GM23338 (cell line): ENCODE results near the gene HRH2. TPM values are rescaled to one million over a fixed set of nuclear protein-coding genes. Genes with fewer than 3 reads are reported as not detected.

Experiments
- ATAC-seq: fragments of 200-7000 bp; cut with Tn5 transposase; 3 replicates; pipeline ENCODE4 v1.9.1; 2020
- DNase-seq: peaks from one replicate; pipeline ENCODE4 v3.0.0-alpha.2; 2015; ENCODE audit warnings: low spot score
- H2AFZ ChIP-seq: fragments of 200-600 bp; sonication (generic); 2 replicates; pipeline ENCODE4 v1.8.0; 2016; ENCODE audit warnings: antibody characterized with exemption, mild to moderate bottlenecking, moderate library complexity
- H3F3A ChIP-seq: fragments of 200-600 bp; sonication (generic); replicated peaks from 2 replicates; pipeline ENCODE4 v1.8.0; 2017; ENCODE audit warnings: antibody characterized with exemption, mixed run types, low read depth
- H3K27ac ChIP-seq: fragments of 200-600 bp; sonication (generic); 2 replicates; pipeline ENCODE4 v1.6.1; 2016; ENCODE audit warnings: low read depth
- H3K27me3 ChIP-seq: fragments of 200-600 bp; sonication (generic); 2 replicates; pipeline ENCODE4 v1.8.0; 2016; ENCODE audit warnings: mild to moderate bottlenecking, mixed run types, moderate library complexity; ENCODE audit not compliant: insufficient read depth
- H3K36me3 ChIP-seq: fragments of 200-600 bp; sonication (generic); 2 replicates; pipeline ENCODE4 v1.8.0; 2016; ENCODE audit warnings: mild to moderate bottlenecking; ENCODE audit not compliant: insufficient read depth
- H3K4me1 ChIP-seq: fragments of 200-600 bp; sonication (generic); 2 replicates; pipeline ENCODE4 v1.8.0; 2016; ENCODE audit warnings: mild to moderate bottlenecking, moderate library complexity; ENCODE audit not compliant: insufficient read depth
- H3K4me2 ChIP-seq: fragments of 200-600 bp; sonication (generic); 2 replicates; pipeline ENCODE4 v1.7.1; 2017; ENCODE audit warnings: mixed run types
- H3K4me3 ChIP-seq: fragments of 200-600 bp; sonication (generic); 2 replicates; pipeline ENCODE4 v1.6.1; 2016; ENCODE audit warnings: mixed run types
- H3K79me2 ChIP-seq: fragments of 200-600 bp; sonication (generic); replicated peaks from 2 replicates; pipeline ENCODE4 v1.8.0; 2017; ENCODE audit warnings: mild to moderate bottlenecking; ENCODE audit not compliant: insufficient read depth
- H3K9me2 ChIP-seq: fragments of 200-600 bp; sonication (generic); 2 replicates; pipeline ENCODE4 v1.8.0; 2017; ENCODE audit not compliant: insufficient read depth
- H4K20me1 ChIP-seq: fragments of 200-600 bp; sonication (generic); replicated peaks from 2 replicates; pipeline ENCODE4 v1.8.0; 2017; ENCODE audit warnings: mild to moderate bottlenecking; ENCODE audit not compliant: insufficient read depth
- H3K27ac Mint-ChIP-seq: 2 replicates; pipeline ENCODE4 v1.8.0; 2020; ENCODE audit warnings: inconsistent platforms, mild to moderate bottlenecking, moderate library complexity, mixed read lengths
- H3K27me3 Mint-ChIP-seq: 3 replicates; pipeline ENCODE4 v1.8.0; 2022; ENCODE audit warnings: low read depth, mild to moderate bottlenecking, moderate library complexity, mixed read lengths, inconsistent platforms; ENCODE audit not compliant: insufficient read depth, poor library complexity
- H3K36me3 Mint-ChIP-seq: 3 replicates; pipeline ENCODE4 v1.8.0; 2021; ENCODE audit warnings: low read depth, mild to moderate bottlenecking, inconsistent platforms, moderate library complexity, mixed read lengths
- H3K4me1 Mint-ChIP-seq: 3 replicates; pipeline ENCODE4 v1.8.0; 2020; ENCODE audit warnings: mild to moderate bottlenecking, inconsistent platforms, mixed read lengths
- H3K4me3 Mint-ChIP-seq: 3 replicates; pipeline ENCODE4 v1.8.0; 2021; ENCODE audit warnings: moderate library complexity, mild to moderate bottlenecking, inconsistent platforms, mixed read lengths
- H3K9me3 Mint-ChIP-seq: 3 replicates; pipeline ENCODE4 v1.8.0; 2020; ENCODE audit warnings: moderate library complexity, mild to moderate bottlenecking, inconsistent platforms, mixed read lengths
- CREB1 ChIP-seq: fragments of 250-450 bp; sonication (Bioruptor Pico); IDR thresholded peaks from 2 replicates; pipeline ENCODE4 v1.5.0; 2020; ENCODE audit warnings: low read depth, mild to moderate bottlenecking, moderate library complexity
- CTCF ChIP-seq, 2 experiments: fragments of 200-600 bp in 1 of 2; sonication (generic) in 1 of 2; conservative IDR thresholded peaks; 2 replicates each; pipeline versions ENCODE4 v1.5.1 to v1.6.1; 2016 to 2017; ENCODE audit warnings: antibody characterized with exemption in 2 of 2, low read depth in 2 of 2, mild to moderate bottlenecking in 2 of 2, moderate library complexity in 1 of 2
- ETS1 ChIP-seq: IDR thresholded peaks from 2 replicates; pipeline ENCODE4 v1.6.1; 2016; ENCODE audit warnings: antibody characterized with exemption
- EZH2 ChIP-seq: fragments of 200-600 bp; sonication (generic); IDR thresholded peaks from one replicate; pipeline ENCODE4 v1.8.0; 2017; ENCODE audit warnings: antibody characterized with exemption, mild to moderate bottlenecking, low read depth; ENCODE audit not compliant: unreplicated experiment
- POLR2AphosphoS5 ChIP-seq: IDR thresholded peaks from 2 replicates; pipeline ENCODE4 v1.6.1; 2016; ENCODE audit warnings: antibody characterized with exemption, low read depth
- REST ChIP-seq: IDR thresholded peaks from one replicate; pipeline ENCODE4 v1.6.1; 2018; ENCODE audit warnings: antibody characterized with exemption; ENCODE audit not compliant: unreplicated experiment
- STAT1 ChIP-seq: IDR thresholded peaks from one replicate; pipeline ENCODE4 v1.6.1; 2016; ENCODE audit warnings: antibody characterized with exemption; ENCODE audit not compliant: unreplicated experiment
- ZNF114 ChIP-seq: fragments of 250-450 bp; sonication (Bioruptor Pico); IDR thresholded peaks from 2 replicates; pipeline ENCODE4 v1.5.0; 2020; ENCODE audit warnings: mild to moderate bottlenecking, moderate library complexity
- ZNF462 ChIP-seq: fragments of 250-450 bp; sonication (Bioruptor Pico); IDR thresholded peaks from 2 replicates; pipeline ENCODE4 v1.5.0; 2020; ENCODE audit warnings: mild to moderate bottlenecking, moderate library complexity
- polyA plus RNA-seq: library from polyadenylated mRNA; unstranded; fragments of >200 nt; fragmentation: Nextera tagmentation; extraction: Ambion mirVana; gene quantifications from 2 replicates; pipeline ENCODE4 v1.2.1, GENCODE V29; 2016
- total RNA-seq: library from RNA; depleted of rRNA; stranded (reverse); fragments of >200 nt; shearing (Covaris generic); gene quantifications from 2 replicates; pipeline ENCODE4 v1.2.3, GENCODE V29; 2014

Gene HRH2
- total and polyA plus RNA-seq, 2 experiments from 2014 or later = 6.8 to 7.0 TPM

GRCh38 chr5:175685701-175686350 is 28.0 kb downstream of the HRH2 start (continued):
- TF ChIP-seq REST (no peak), ZNF114 (CRISPR knock-in tag) (no peak), EZH2 (no peak)

- Histone ChIP-seq H3K4me1 (0 out of 2 replicates have a peak, but pooled peaks cover 10% of the 10 kb centered on the region), H3K27ac (no peak overlapping the region), H3K9me2 (no peaks in the 10 kb centered on the region), H4K20me1 (no peaks in the 10 kb centered on the region; the same call in 1 of the 2 replicates), H3K27me3 (no peaks in the 10 kb centered on the region), H3K79me2 (no peaks in the 10 kb centered on the region), H3K4me2 (no peak overlapping the region), H2AFZ (no peak overlapping the region), H3F3A (0 out of 2 replicates have a peak, but pooled peaks cover 4% of the 10 kb centered on the region), H3K4me3 (no peak overlapping the region), H3K36me3 (no peaks in the 10 kb centered on the region; the same call in 1 of the 2 replicates)
- no peak overlapping the region for H3K27ac Mint-ChIP-seq
- H3K27me3 Mint-ChIP-seq = peaks cover 15% of the 10 kb centered on the region
- H3K9me3 Mint-ChIP-seq = no peaks in the 10 kb centered on the region
- peaks cover 22% of the 10 kb centered on the region for H3K4me1 Mint-ChIP-seq
- H3K4me3 Mint-ChIP-seq = no peak overlapping the region
- DNase-seq (no peak), ATAC-seq (no peak)
- peaks cover 19% of the 10 kb centered on the region for H3K36me3 Mint-ChIP-seq
- TF ChIP-seq POLR2AphosphoS5 = no peak
- no peak for TF ChIP-seq EZH2
- no peak for TF ChIP-seq ETS1
- no peak for TF ChIP-seq CTCF (conservative IDR thresholded peaks at IDR 0.05; ENCODE audit: low read depth in 2 of 2)
- TF ChIP-seq CREB1 (CRISPR knock-in tag) = no peak
- TF ChIP-seq STAT1 = no peak
- no peak for TF ChIP-seq ZNF462
- TF ChIP-seq ZNF114 (CRISPR knock-in tag) = no peak
Observed at GRCh38 chr5:175686396-175686795, 28.5 kb downstream of the HRH2 start.
